Stimulated activated CD8-positive, alpha-beta memory T cell treated with anti-CD3 and anti-CD28 coated beads, Interleukin-7, amount 100 ng/mL, for 1 hour (primary cell): Measurements from ENCODE around the gene ZNF880.
"Not testable (repeated sequence)": the region's sequence is repeated elsewhere in the genome, so short reads cannot be mapped to it uniquely, and the experiment has no call there.

Experiments used
- DNase-seq, 2 donors: peaks; one replicate each; pipeline ENCODE4 v3.0.0-alpha.2; 2020; ENCODE audit warnings: low read depth in 2 of 2

The ZNF880 gene

GRCh38 chr19:52369559-52370340, at the start of gene ZNF880:
TSS of gene ZNF880 (plus strand) at chr19:52369923. CDS start at chr19:52369966, 43 bp downstream.
- peak; percentile 77 to 88 for DNase-seq

GRCh38 chr19:52322429-52322828, 47.3 kb upstream of the ZNF880 start:
- no peak for DNase-seq

GRCh38 chr19:52331757-52332156, 38.0 kb upstream of the ZNF880 start:
- no peak for DNase-seq

GRCh38 chr19:52335768-52336116, 34.0 kb upstream of the ZNF880 start:
- DNase-seq, result no peak

GRCh38 chr19:52336117-52336790, 33.5 kb upstream of the ZNF880 start, which contains the start of gene ZNF610:
TSS of gene ZNF610 (plus strand) at chr19:52336243. CDS start at chr19:52349173, 12,930 bp downstream.
- DNase-seq, result peak; percentile 64 to 76

GRCh38 chr19:52336791-52337381, 32.8 kb upstream of the ZNF880 start:
- DNase-seq, result no peak

- DNase-seq, result not testable (repeated sequence)
These were observed 30.7 kb upstream of the ZNF880 start for GRCh38 chr19:52339022-52339421.

GRCh38 chr19:52343548-52343947, 26.2 kb upstream of the ZNF880 start:
- DNase-seq, result peak in 1 of 2 donors; percentile 19

- no peak for DNase-seq
These were observed 24.6 kb upstream of the ZNF880 start for GRCh38 chr19:52345162-52345561.

- DNase-seq, result no peak
These were observed 18.2 kb upstream of the ZNF880 start for GRCh38 chr19:52351512-52351911.

- no peak for DNase-seq
These were observed 3.3 kb upstream of the ZNF880 start for GRCh38 chr19:52366414-52366824.

GRCh38 chr19:52370341-52370710, 603 bp downstream of the ZNF880 start:
- DNase-seq, result no peak

GRCh38 chr19:52391135-52391534, 21.4 kb downstream of the ZNF880 start:
- no peak for DNase-seq

GRCh38 chr19:52397310-52398080, 27.8 kb downstream of the ZNF880 start, which contains the start of gene ZNF528:
TSS of gene ZNF528 (plus strand) at chr19:52397849. CDS start at chr19:52402014, 4,165 bp downstream.
- DNase-seq, result peak; percentile 87 to 89

- no peak for DNase-seq
These were observed 28.3 kb downstream of the ZNF880 start for GRCh38 chr19:52398081-52398441.

GRCh38 chr19:52410276-52410675, 40.6 kb downstream of the ZNF880 start:
- no peak for DNase-seq

- no peak for DNase-seq
These were observed 46.0 kb downstream of the ZNF880 start for GRCh38 chr19:52415711-52416110.

GRCh38 chr19:52428937-52429336, 59.2 kb downstream of the ZNF880 start, which contains the start of gene ZNF534:
TSS of gene ZNF534 (plus strand) at chr19:52429148. CDS start at chr19:52431475, 2,327 bp downstream.
- no peak for DNase-seq
